ENCODE data around the gene MPV17. TPM values are rescaled to one million over a fixed set of nuclear protein-coding genes. Genes with fewer than 3 reads are reported as not detected.
A peak's percentile ranks its signal among the peaks of the same experiment; 100 is the strongest.

MPV17 gene
- total RNA-seq, 1 experiment from 2014 or later, result 59.4 TPM

- H2BK20ac ChIP-seq (ENCODE audit: low read depth, low read length, poor library complexity, severe bottlenecking), result no peak overlapping the region
- H3T11ph ChIP-seq (ENCODE audit: low read length), result no peak overlapping the region
- no CpG with 5 or more reads among the region's 75 CpGs for WGBS (ENCODE audit: extremely low coverage, insufficient read length, low lambda C conversion rate)
- no peak overlapping the region for H3K27ac Mint-ChIP-seq
- H3K4me2 ChIP-seq (ENCODE audit: insufficient read depth, insufficient read length, low read length), result peak overlapping the region; percentile 34
- peak overlapping the region; percentile 36 to 64 for H3K4me3 Mint-ChIP-seq
- no peak overlapping the region for H2BK120ac ChIP-seq (ENCODE audit: low read depth, low read length, poor library complexity, severe bottlenecking)
- no peak overlapping the region for H4K91ac ChIP-seq (ENCODE audit: insufficient read length, low read depth, low read length)
- no peak overlapping the region for H3K4ac ChIP-seq (ENCODE audit: low read depth, low read length)
- H3K27me3 ChIP-seq (ENCODE audit: insufficient read depth, low read length), result peaks cover 21% of the 10 kb centered on the region
- H2AK5ac ChIP-seq (ENCODE audit: insufficient read length, low read length), result no peak overlapping the region
- H3K79me1 ChIP-seq (ENCODE audit: insufficient read depth, low read depth, low read length, poor library complexity, severe bottlenecking), result no peaks in the 10 kb centered on the region
- no peak for TF ChIP-seq CTCF (conservative IDR thresholded peaks at IDR 0.05)
- no peaks in the 10 kb centered on the region for H3K9me3 Mint-ChIP-seq
- peaks cover 52% of the 10 kb centered on the region for H3K27me3 Mint-ChIP-seq (ENCODE audit: low read depth)
- no peaks in the 10 kb centered on the region for H3K4me1 ChIP-seq (ENCODE audit: insufficient read depth, low read length)
- H2AFZ ChIP-seq (ENCODE audit: low read length), result no peak overlapping the region
- no peak overlapping the region for H4K5ac ChIP-seq (ENCODE audit: insufficient read length, low read depth, low read length)
- no peaks in the 10 kb centered on the region for H4K20me1 ChIP-seq (ENCODE audit: control insufficient read depth, insufficient read depth, insufficient read length)
- H3K23ac ChIP-seq (ENCODE audit: insufficient read length, low read depth, low read length), result no peak overlapping the region
- no peak overlapping the region for H3K14ac ChIP-seq (ENCODE audit: insufficient read depth, low read length)
- no peaks in the 10 kb centered on the region for H3K79me2 ChIP-seq (ENCODE audit: insufficient read depth, low read length)
- H3K18ac ChIP-seq (ENCODE audit: insufficient read length, low read depth, low read length), result no peak overlapping the region
- no peak for DNase-seq
- peaks cover 9 to 12% (median 10%) of the 10 kb centered on the region in 3 experiments; a peak in 6 of 7 replicates for H3K36me3 Mint-ChIP-seq (ENCODE audit: insufficient read depth in 1 of 3, low read depth in 3 of 3)
- no peak overlapping the region for H3K27ac ChIP-seq (ENCODE audit: insufficient read length, low read depth, low read length)
- no peak overlapping the region for H2BK12ac ChIP-seq (ENCODE audit: insufficient read length, low read depth, low read length)
- no peak overlapping the region for H3K56ac ChIP-seq (ENCODE audit: insufficient read length, low read depth, low read length)
- peaks cover 9% of the 10 kb centered on the region for H3K23me2 ChIP-seq (ENCODE audit: insufficient read length, low read depth, low read length, poor library complexity, severe bottlenecking)
- no peaks in the 10 kb centered on the region for H3K9me3 ChIP-seq (ENCODE audit: control insufficient read depth, low read depth, low read length)
- no peak overlapping the region for H2BK5ac ChIP-seq (ENCODE audit: insufficient read length, low read length)
- no peak overlapping the region for H4K8ac ChIP-seq (replicated peaks; ENCODE audit: insufficient read length, low read depth, low read length)
- H3K4me1 Mint-ChIP-seq, result peaks cover 3 to 8% of the 10 kb centered on the region in 2 experiments
- no peak overlapping the region for H3K9ac ChIP-seq (ENCODE audit: extremely low read depth, insufficient read length, low read length)
- no peak overlapping the region for H2BK15ac ChIP-seq (ENCODE audit: low read depth, low read length)
Observed at GRCh38 chr2:27307545-27308358, 15.1 kb downstream of the MPV17 start.
